HepG2 (cell line): ENCODE measurements around the gene SMIM24. TPM values are rescaled to one million over a fixed set of nuclear protein-coding genes. Genes with fewer than 3 reads are reported as not detected.

Source experiments
- ATAC-seq: fragments of 200-7000 bp; cut with Tn5 transposase; 3 replicates; pipeline ENCODE4 v1.9.1; 2020; ENCODE audit warnings: mild to moderate bottlenecking, moderate library complexity
- BruUV-seq: library from RNA; stranded (reverse); fragments of 400-500 nt; replicated peaks from 2 replicates; lab custom pipeline; 2021; lab: Mats Ljungman, UMichigan
- CTCF ChIA-PET: fragments of 300-600 bp; formaldehyde crosslinking; extraction: SDS; loops from one replicate; lab custom pipeline; 2021; ENCODE audit warnings: low total read pairs, inconsistent platforms, low intra/inter-chr PET ratio; lab: Yijun Ruan, JAX
- POLR2A ChIA-PET: fragments of 350-600 bp; sonication (Branson Sonifier 250); formaldehyde crosslinking; loops from one replicate; lab custom pipeline; 2020; ENCODE audit warnings: antibody characterized with exemption, inconsistent platforms; lab: Yijun Ruan, JAX
- DNase-seq: peaks from one replicate; pipeline ENCODE4 v3.0.0-alpha.2; 2015; ENCODE audit warnings: low spot score
- FAIRE-seq: peaks from 3 replicates; lab custom pipeline; 2011; peaks lifted over from hg19 to GRCh38; lab: Jason Lieb, UNC
- H2AFZ ChIP-seq: one replicate; pipeline ENCODE4 v1.6.1; 2011; ENCODE audit warnings: low read length, inconsistent platforms
- H3K27ac ChIP-seq: fragments of 300-600 bp; 3 replicates; pipeline ENCODE4 v1.8.0; 2011; ENCODE audit warnings: mixed run types, mild to moderate bottlenecking, mixed read lengths, low read length, inconsistent platforms; ENCODE audit not compliant: insufficient read depth; ENCODE audit errors: extremely low read length
- H3K27me3 ChIP-seq, 2 experiments: fragments of 200-600 bp in 1 of 2; 2 replicates in 1 of 2; 3 replicates in 1 of 2; pipeline versions ENCODE4 v1.6.0 to v1.8.0; 2011; ENCODE audit warnings: low read length in 2 of 2, mild to moderate bottlenecking in 2 of 2, moderate library complexity in 2 of 2, inconsistent platforms in 1 of 2; ENCODE audit not compliant: insufficient read depth in 2 of 2, control insufficient read depth in 1 of 2
- H3K36me3 ChIP-seq, 2 experiments: fragments of 200-600 bp in 1 of 2; replicated peaks in 1 of 2; 2 replicates in 1 of 2; 3 replicates in 1 of 2; pipeline versions ENCODE4 v1.5.1 to v1.8.0; 2011; ENCODE audit warnings: low read length in 2 of 2, inconsistent platforms in 1 of 2; ENCODE audit not compliant: insufficient read depth in 2 of 2, control insufficient read depth in 1 of 2
- H3K4me1 ChIP-seq: 2 replicates; pipeline ENCODE4 v1.5.1; 2012; ENCODE audit warnings: low read length, inconsistent platforms; ENCODE audit not compliant: insufficient read depth
- H3K4me2 ChIP-seq: 2 replicates; pipeline ENCODE4 v1.6.0; 2011; ENCODE audit warnings: low read depth, low read length, inconsistent platforms
- H3K4me3 ChIP-seq, 3 experiments: fragments of 200-600 bp in 1 of 3; sonication (generic), shearing (Covaris generic) in 1 of 3; replicated peaks in 1 of 3; 2 replicates each; pipeline ENCODE4 v1.5.1; 2011 to 2016; ENCODE audit warnings: low read length in 3 of 3, inconsistent platforms in 2 of 3, low read depth in 2 of 3, mild to moderate bottlenecking in 2 of 3, control low read depth in 1 of 3, mixed read lengths in 1 of 3; ENCODE audit not compliant: insufficient read depth in 1 of 3
- H3K79me2 ChIP-seq: one replicate; pipeline ENCODE4 v1.6.1; 2011; ENCODE audit warnings: low read length, inconsistent platforms; ENCODE audit not compliant: insufficient read depth
- H3K9ac ChIP-seq: 2 replicates; pipeline ENCODE4 v1.6.0; 2011; ENCODE audit warnings: mild to moderate bottlenecking, low read depth, low read length, inconsistent platforms; ENCODE audit not compliant: insufficient read depth
- H3K9me3 ChIP-seq: 2 replicates; pipeline ENCODE4 v1.5.1; 2012; ENCODE audit warnings: mild to moderate bottlenecking, low read length
- H4K20me1 ChIP-seq: 2 replicates; pipeline ENCODE4 v1.6.0; 2011; ENCODE audit warnings: inconsistent platforms, mild to moderate bottlenecking, low read length, moderate library complexity; ENCODE audit not compliant: insufficient read depth
- CERS6 ChIP-seq: sonication (generic); formaldehyde crosslinking; IDR thresholded peaks from 2 replicates; pipeline ENCODE4 v1.5.0; 2020; ENCODE audit warnings: missing genetic modification reagents
- DMTF1 ChIP-seq: sonication (generic); formaldehyde crosslinking; IDR thresholded peaks from 2 replicates; pipeline ENCODE4 v1.4.0; 2020; ENCODE audit warnings: mild to moderate bottlenecking, missing genetic modification reagents
- GFI1 ChIP-seq: sonication (generic); formaldehyde crosslinking; IDR thresholded peaks from 2 replicates; pipeline ENCODE4 v1.5.0; 2020; ENCODE audit warnings: missing genetic modification reagents, mild to moderate bottlenecking, borderline replicate concordance
- HHEX ChIP-seq: IDR thresholded peaks from 2 replicates; pipeline ENCODE4 v1.6.1; 2016; ENCODE audit warnings: control low read depth
- HOXA5 ChIP-seq: sonication (generic); formaldehyde crosslinking; IDR thresholded peaks from 2 replicates; pipeline ENCODE4 v1.4.0; 2020; ENCODE audit warnings: missing genetic modification reagents
- MBNL3 ChIP-seq: fragments of 250-450 bp; sonication (Bioruptor Pico); conservative IDR thresholded peaks from 2 replicates; pipeline ENCODE4 v1.8.0; 2022; ENCODE audit warnings: mild to moderate bottlenecking, inconsistent platforms
- MEIS1 ChIP-seq: sonication (generic); formaldehyde crosslinking; IDR thresholded peaks from 2 replicates; pipeline ENCODE4 v1.9.0; 2021; ENCODE audit warnings: mild to moderate bottlenecking, missing genetic modification reagents, moderate library complexity, borderline replicate concordance
- NR2F1 ChIP-seq, 2 experiments: fragments of 450-650 bp in 1 of 2; formaldehyde crosslinking in 1 of 2; IDR thresholded peaks; 2 replicates each; pipeline versions ENCODE4 v1.5.0 to v1.6.1; 2016 to 2020; ENCODE audit warnings: mild to moderate bottlenecking in 1 of 2, missing compliant biosample characterization in 1 of 2, missing genetic modification reagents in 1 of 2, moderate library complexity in 1 of 2
- ZBTB7A ChIP-seq: sonication (generic); formaldehyde crosslinking; IDR thresholded peaks from 2 replicates; pipeline ENCODE4 v1.8.0; 2022; ENCODE audit warnings: mild to moderate bottlenecking, missing genetic modification reagents
- ZFP37 ChIP-seq: sonication (generic); formaldehyde crosslinking; IDR thresholded peaks from 2 replicates; pipeline ENCODE4 v1.4.0; 2020; ENCODE audit warnings: missing genetic modification reagents, borderline replicate concordance
- ZNF597 ChIP-seq: sonication (generic); formaldehyde crosslinking; IDR thresholded peaks from 2 replicates; pipeline ENCODE4 v1.5.0; 2020; ENCODE audit warnings: missing genetic modification reagents
- ZNF720 ChIP-seq: sonication (generic); formaldehyde crosslinking; IDR thresholded peaks from 2 replicates; pipeline ENCODE4 v1.4.0; 2020; ENCODE audit warnings: missing genetic modification reagents
- ZNF773 ChIP-seq: sonication (generic); formaldehyde crosslinking; IDR thresholded peaks from 2 replicates; pipeline ENCODE4 v1.4.0; 2020; ENCODE audit warnings: missing genetic modification reagents, borderline replicate concordance
- WGBS: methylation state at CpG from one replicate; pipeline ENCODE4 v1.1.6; 2017; ENCODE audit warnings: low lambda C conversion rate; 5-methylcytosine and 5-hydroxymethylcytosine counted together
- in situ Hi-C: cut with HindIII; loops from 2 replicates; pipeline ENCODE4 v1.10.0; 2017; ENCODE audit warnings: low pct_unique_long_range_greater_than_20kb; ENCODE audit not compliant: extremely low pct_ligation_motif_present
- intact Hi-C: fragments of 100-400 bp; cut with micrococcal nuclease; formaldehyde crosslinking; loops from one replicate; pipeline ENCODE4 v1.10.0; 2022; ENCODE audit not compliant: unreplicated experiment
- polyA plus RNA-seq, 8 experiments: library from polyadenylated mRNA; depleted of rRNA in 3 of 8; stranded (reverse) in 7 of 8; unstranded in 1 of 8; fragments of >200 nt; fragmentation: Illumina TruSeq in 4 of 8; extraction: Trizol in 4 of 8; gene quantifications; 2 replicates each; pipeline versions ENCODE4 v1.2.1 to v1.2.3, GENCODE V29; 2011 to 2016; ENCODE audit warnings: low read depth in 4 of 8, missing spikeins in 1 of 8, mixed read lengths in 1 of 8; ENCODE audit not compliant: insufficient read depth in 1 of 8
- total RNA-seq, 5 experiments: library from RNA; depleted of rRNA; stranded (reverse); fragments of >200 nt; fragmentation: Illumina TruSeq; extraction: Trizol; gene quantifications; 2 replicates each; pipeline ENCODE4 v1.2.3, GENCODE V29; 2016; ENCODE audit warnings: low read depth in 1 of 5

Gene SMIM24
- total and polyA plus RNA-seq, 2 of the 13 experiments (the other 11 are each of a cell fraction or from before 2014, with no cell fraction given), result 11.2 to 70.6 TPM

- FAIRE-seq, result no peak
- intact Hi-C loops (loop anchor here (5.0 kb wide), 1 partner anchor 147 kb away; no protein-coding TSS in a partner anchor), in situ Hi-C loops (loop anchor here (5.0 kb wide), 1 partner anchor 152 kb away; no protein-coding TSS in a partner anchor)
- Histone ChIP-seq H3K79me2 (no peaks in the 10 kb centered on the region), H3K27me3 (peaks cover 0 to 1% of the 10 kb centered on the region in 2 experiments; a peak in 1 of 5 replicates), H3K4me3 (no peak overlapping the region), H3K9ac (no peak overlapping the region), H3K4me2 (no peak overlapping the region), H3K36me3 (no peaks in the 10 kb centered on the region), H2AFZ (no peak overlapping the region), H3K9me3 (no peaks in the 10 kb centered on the region), H4K20me1 (no peaks in the 10 kb centered on the region), H3K4me1 (peaks cover 12% of the 10 kb centered on the region)
- BruUV-seq, result TSS peak; percentile 88
- DNase-seq, result no peak
- CTCF ChIA-PET, result interaction anchor here (6.0 kb wide), 1 partner anchor 149 kb away, joined by 48 read pairs; no protein-coding TSS in a partner anchor
- ATAC-seq, result no peak
- WGBS, result 86% methylated on average over 1 of the region's 2 CpGs
- TF ChIP-seq ZNF773 (CRISPR knock-in tag) (no peak), CERS6 (no peak), ZNF720 (CRISPR knock-in tag) (no peak), HOXA5 (no peak), GFI1 (CRISPR knock-in tag) (no peak), MEIS1 (CRISPR knock-in tag) (no peak), NR2F1 (CRISPR knock-in tag; IDR thresholded peaks at IDR 0.05) (no peak), MBNL3 (CRISPR knock-in tag) (no peak), HHEX (no peak), ZBTB7A (CRISPR knock-in tag) (no peak), ZFP37 (CRISPR knock-in tag) (no peak), DMTF1 (CRISPR knock-in tag) (no peak), ZNF597 (CRISPR knock-in tag) (no peak)
- TF ChIP-seq, all 625 proteins: peak for 0
- H3K27ac ChIP-seq, result no peak overlapping the region
- POLR2A ChIA-PET, result no interaction called here
Measured at GRCh38 chr19:3474614-3475013, 5.7 kb downstream of the SMIM24 start.
